NCI-H510A treated with DMSO at 0.1 percent for 48 hours (cell line): Measurements from ENCODE around the gene C19orf53.
A peak's percentile ranks its signal among the peaks of the same experiment; 100 is the strongest.
"Not testable (repeated sequence)": the region's sequence is repeated elsewhere in the genome, so short reads cannot be mapped to it uniquely, and the experiment has no call there.

Experiments
- DNase-seq: peaks from one replicate; lab custom pipeline; 2025; lab: John Stamatoyannopoulos, UW

C19orf53 gene

GRCh38 chr19:13774217-13775191, at the start of gene C19orf53:
Gene C19orf53, plus strand, starts transcription at chr19:13774456. Its CDS starts 22 bp downstream, at chr19:13774478.
- DNase-seq: peak; percentile 97

GRCh38 chr19:13726323-13726722, 47.9 kb upstream of the C19orf53 start:
- no peak for DNase-seq

GRCh38 chr19:13727798-13728197, 46.5 kb upstream of the C19orf53 start:
- no peak for DNase-seq

- no peak for DNase-seq
These were observed 44.4 kb upstream of the C19orf53 start for GRCh38 chr19:13729859-13730258.

- peak; percentile 98 for DNase-seq
These were observed 42.9 kb upstream of the C19orf53 start for GRCh38 chr19:13731147-13731964.

- DNase-seq: no peak
These were observed 41.9 kb upstream of the C19orf53 start for GRCh38 chr19:13732337-13732736.

GRCh38 chr19:13734751-13735150, 39.5 kb upstream of the C19orf53 start:
- DNase-seq: no peak

GRCh38 chr19:13738073-13738472, 36.2 kb upstream of the C19orf53 start:
- no peak for DNase-seq

- DNase-seq: no peak
These were observed 32.4 kb upstream of the C19orf53 start for GRCh38 chr19:13741893-13742292.

- no peak for DNase-seq
These were observed 31.5 kb upstream of the C19orf53 start for GRCh38 chr19:13742756-13743155.

- no peak for DNase-seq
These were observed 30.1 kb upstream of the C19orf53 start for GRCh38 chr19:13744174-13744573.

- no peak for DNase-seq
These were observed 27.2 kb upstream of the C19orf53 start for GRCh38 chr19:13747098-13747453.

GRCh38 chr19:13748169-13748828, 26.0 kb upstream of the C19orf53 start:
- peak; percentile 57 for DNase-seq

- no peak for DNase-seq
These were observed 22.8 kb upstream of the C19orf53 start for GRCh38 chr19:13751436-13751835.

- DNase-seq: not testable (repeated sequence)
These were observed 20.6 kb upstream of the C19orf53 start for GRCh38 chr19:13753622-13754021.

GRCh38 chr19:13756210-13756609, 18.0 kb upstream of the C19orf53 start:
- DNase-seq: no peak

GRCh38 chr19:13757805-13758772, 16.2 kb upstream of the C19orf53 start:
- no peak for DNase-seq

- no peak for DNase-seq
These were observed 15.5 kb upstream of the C19orf53 start for GRCh38 chr19:13758795-13759194.

- DNase-seq: no peak
These were observed 12.8 kb upstream of the C19orf53 start for GRCh38 chr19:13761423-13761822.

GRCh38 chr19:13762635-13763235, 11.5 kb upstream of the C19orf53 start:
- DNase-seq: no peak

GRCh38 chr19:13763265-13763664, 11.0 kb upstream of the C19orf53 start:
- DNase-seq: no peak
